ENCODE measurements around the gene BSDC1. TPM values are rescaled to one million over a fixed set of nuclear protein-coding genes. Genes with fewer than 3 reads are reported as not detected.

Gene BSDC1
- total and polyA plus RNA-seq, 2 of the 13 experiments (the other 11 are each of a cell fraction or from before 2014, with no cell fraction given), result 40.3 to 64.2 TPM

GRCh38 chr1:32400876-32401631 lies 6.8 kb upstream of the BSDC1 start (continued):
- no peak for TF ChIP-seq NR1H2 (CRISPR knock-in tag; IDR thresholded peaks at IDR 0.05; ENCODE audit: borderline replicate concordance, low read depth)
- no peak for TF ChIP-seq ARNT2 (CRISPR knock-in tag; IDR thresholded peaks at IDR 0.05; ENCODE audit: low read depth)
- no peak for TF ChIP-seq ZNF3 (CRISPR knock-in tag; IDR thresholded peaks at IDR 0.05)
- peak; percentile 67 for TF ChIP-seq ZNF574 (CRISPR knock-in tag; IDR thresholded peaks at IDR 0.05)
- TF ChIP-seq IKZF5 (CRISPR knock-in tag; IDR thresholded peaks at IDR 0.05), result peak; percentile 32; the same call in 1 of the 2 replicates
- 0 out of 2 replicates have a peak, but pooled peaks have one; percentile 34 for TF ChIP-seq ZMYM4 (CRISPR knock-in tag; IDR thresholded peaks at IDR 0.05)
- TF ChIP-seq DMAP1 (CRISPR knock-in tag; IDR thresholded peaks at IDR 0.05), result no peak
- TF ChIP-seq ZBTB3 (CRISPR knock-in tag; IDR thresholded peaks at IDR 0.05; ENCODE audit: borderline replicate concordance, low read depth), result no peak
- TF ChIP-seq ZNF329 (CRISPR knock-in tag; IDR thresholded peaks at IDR 0.05; ENCODE audit: low read depth), result no peak
- TF ChIP-seq CEBPB (IDR thresholded peaks at IDR 0.05; ENCODE audit: borderline replicate concordance, low read depth, low read length), result no peak
- no peak for TF ChIP-seq ZNF552 (CRISPR knock-in tag; IDR thresholded peaks at IDR 0.05; ENCODE audit: borderline replicate concordance)
- no peak for TF ChIP-seq TBP (CRISPR knock-in tag; IDR thresholded peaks at IDR 0.05)
- 0 out of 2 replicates have a peak, but pooled peaks have one; percentile 36 for TF ChIP-seq IRF9 (CRISPR knock-in tag; IDR thresholded peaks at IDR 0.05; ENCODE audit: borderline replicate concordance)
- peak; percentile 36; the same call in 1 of the 2 replicates for TF ChIP-seq ZMYM3 (CRISPR knock-in tag; IDR thresholded peaks at IDR 0.05)
- TF ChIP-seq HMG20B (CRISPR knock-in tag; conservative IDR thresholded peaks at IDR 0.05), result no peak
- no peak for TF ChIP-seq SNAPC5 (CRISPR knock-in tag; IDR thresholded peaks at IDR 0.05; ENCODE audit: borderline replicate concordance)
- no peak for TF ChIP-seq BRCA1 (CRISPR knock-in tag; IDR thresholded peaks at IDR 0.05)
- no peak for TF ChIP-seq YEATS2 (CRISPR knock-in tag; IDR thresholded peaks at IDR 0.05; ENCODE audit: borderline replicate concordance)
- no peak for TF ChIP-seq ZNF256 (CRISPR knock-in tag; conservative IDR thresholded peaks at IDR 0.05)
- TF ChIP-seq ZBTB33 (CRISPR knock-in tag; IDR thresholded peaks at IDR 0.05), result no peak

All from HepG2 (cell line).